ENCODE measurements around the gene FANCC. TPM values are rescaled to one million over a fixed set of nuclear protein-coding genes. Genes with fewer than 3 reads are reported as not detected.

The FANCC gene
- polyA plus RNA-seq, 12 donors = 12.3 to 21.9 (median 16.5) TPM; not detected in 1

GRCh38 chr9:95148208-95148520, 169.3 kb downstream of the FANCC start:
- no peak for DNase-seq

- no peak for DNase-seq
Observed at GRCh38 chr9:95147452-95148207, 169.9 kb downstream of the FANCC start.

GRCh38 chr9:95143591-95144561, 173.6 kb downstream of the FANCC start:
- peak; percentile 97 for DNase-seq

GRCh38 chr9:95142728-95143127, 174.8 kb downstream of the FANCC start:
- no peak for DNase-seq

GRCh38 chr9:95142315-95142714, 175.2 kb downstream of the FANCC start:
- DNase-seq = no peak

GRCh38 chr9:95140821-95141220, 176.7 kb downstream of the FANCC start:
- DNase-seq = no peak

- DNase-seq = no peak
Observed at GRCh38 chr9:95139126-95139525, 178.4 kb downstream of the FANCC start.

- no peak for DNase-seq
Observed at GRCh38 chr9:95138474-95138873, 179.0 kb downstream of the FANCC start.

- no peak for DNase-seq
Observed at GRCh38 chr9:95137587-95138145, 179.8 kb downstream of the FANCC start.

GRCh38 chr9:95135756-95136155, 181.8 kb downstream of the FANCC start:
- no peak for DNase-seq

GRCh38 chr9:95134457-95134881, 183.0 kb downstream of the FANCC start:
- no peak for DNase-seq

- DNase-seq = no peak
Observed at GRCh38 chr9:95133325-95133705, 184.2 kb downstream of the FANCC start.

- DNase-seq = no peak
Observed at GRCh38 chr9:95132366-95133324, 184.9 kb downstream of the FANCC start.

- peak; percentile 76 for DNase-seq
Observed at GRCh38 chr9:95131023-95131943, 186.2 kb downstream of the FANCC start.

- no peak for DNase-seq
Observed at GRCh38 chr9:95130484-95130883, 187.0 kb downstream of the FANCC start.

- DNase-seq = no peak
Observed at GRCh38 chr9:95129476-95130291, 187.8 kb downstream of the FANCC start.

GRCh38 chr9:95128177-95128524, 189.4 kb downstream of the FANCC start:
- DNase-seq = no peak

GRCh38 chr9:95127249-95128176, 190.0 kb downstream of the FANCC start:
- peak; percentile 84 for DNase-seq
